ENCODE measurements around the gene DPPA3.
"Not testable (repeated sequence)": the region's sequence is repeated elsewhere in the genome, so short reads cannot be mapped to it uniquely, and the experiment has no call there.

Gene DPPA3

GRCh38 chr12:7731486-7731885, 20.3 kb downstream of the DPPA3 start:
- no peak for DNase-seq

GRCh38 chr12:7732993-7733392, 21.8 kb downstream of the DPPA3 start:
- DNase-seq, result no peak

- DNase-seq, result no peak
Measured at GRCh38 chr12:7747246-7747645, 36.0 kb downstream of the DPPA3 start, which contains the start of gene CLEC4C. Gene CLEC4C (minus strand): TSS chr12:7747375. CDS start chr12:7747348, 27 bp downstream.

- no peak for DNase-seq
Measured at GRCh38 chr12:7748852-7749251, 37.6 kb downstream of the DPPA3 start.

GRCh38 chr12:7749442-7749841, 38.2 kb downstream of the DPPA3 start:
- DNase-seq, result no peak

- DNase-seq, result no peak
Measured at GRCh38 chr12:7750350-7750749, 39.1 kb downstream of the DPPA3 start.

GRCh38 chr12:7751394-7751793, 40.2 kb downstream of the DPPA3 start:
- no peak for DNase-seq

- not testable (repeated sequence) for DNase-seq
Measured at GRCh38 chr12:7751941-7752922, 41.0 kb downstream of the DPPA3 start.

GRCh38 chr12:7755668-7756067, 44.4 kb downstream of the DPPA3 start:
- not testable (repeated sequence) for DNase-seq

GRCh38 chr12:7756993-7757392, 45.8 kb downstream of the DPPA3 start:
- DNase-seq, result no peak

GRCh38 chr12:7758766-7759140, 47.5 kb downstream of the DPPA3 start:
- DNase-seq, result no peak
